Testis (tissue), 2 donors: Measurements from ENCODE around the gene DDX51.

Experiments
- POLR2A ChIP-seq: fragments of 450-650 bp; IDR thresholded peaks from one replicate; pipeline ENCODE4 v1.6.1; 2017; ENCODE audit warnings: antibody characterized with exemption, mild to moderate bottlenecking, moderate library complexity
- TF ChIP-seq, protein P1 (sequence below), 3 experiments: fragments of 450-650 bp in 2 of 3; fragments of 200-600 bp in 1 of 3; sonication (generic) in 1 of 3; IDR thresholded peaks; one replicate each; pipeline ENCODE4 v1.5.1; 2016 to 2019; ENCODE audit warnings: antibody characterized with exemption in 3 of 3, mild to moderate bottlenecking in 2 of 3, moderate library complexity in 1 of 3

- TF ChIP-seq, protein P1, sequence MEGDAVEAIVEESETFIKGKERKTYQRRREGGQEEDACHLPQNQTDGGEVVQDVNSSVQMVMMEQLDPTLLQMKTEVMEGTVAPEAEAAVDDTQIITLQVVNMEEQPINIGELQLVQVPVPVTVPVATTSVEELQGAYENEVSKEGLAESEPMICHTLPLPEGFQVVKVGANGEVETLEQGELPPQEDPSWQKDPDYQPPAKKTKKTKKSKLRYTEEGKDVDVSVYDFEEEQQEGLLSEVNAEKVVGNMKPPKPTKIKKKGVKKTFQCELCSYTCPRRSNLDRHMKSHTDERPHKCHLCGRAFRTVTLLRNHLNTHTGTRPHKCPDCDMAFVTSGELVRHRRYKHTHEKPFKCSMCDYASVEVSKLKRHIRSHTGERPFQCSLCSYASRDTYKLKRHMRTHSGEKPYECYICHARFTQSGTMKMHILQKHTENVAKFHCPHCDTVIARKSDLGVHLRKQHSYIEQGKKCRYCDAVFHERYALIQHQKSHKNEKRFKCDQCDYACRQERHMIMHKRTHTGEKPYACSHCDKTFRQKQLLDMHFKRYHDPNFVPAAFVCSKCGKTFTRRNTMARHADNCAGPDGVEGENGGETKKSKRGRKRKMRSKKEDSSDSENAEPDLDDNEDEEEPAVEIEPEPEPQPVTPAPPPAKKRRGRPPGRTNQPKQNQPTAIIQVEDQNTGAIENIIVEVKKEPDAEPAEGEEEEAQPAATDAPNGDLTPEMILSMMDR (IDR thresholded peaks at IDR 0.05): no peak
- no peak for TF ChIP-seq POLR2A
Measured at GRCh38 chr12:132169376-132169775, 25.3 kb upstream of the DDX51 start.
